NCI-H146 (cell line): ENCODE results near the gene THSD4.
"Not testable (repeated sequence)": the region's sequence is repeated elsewhere in the genome, so short reads cannot be mapped to it uniquely, and the experiment has no call there.

Experiments
- DNase-seq: peaks from one replicate; lab custom pipeline; 2025; lab: John Stamatoyannopoulos, UW

THSD4 gene

GRCh38 chr15:71384501-71384900, 269.2 kb downstream of the THSD4 start:
- no peak for DNase-seq

- no peak for DNase-seq
Measured at GRCh38 chr15:71385026-71385425, 269.8 kb downstream of the THSD4 start.

GRCh38 chr15:71385457-71385856, 270.2 kb downstream of the THSD4 start:
- DNase-seq: no peak

GRCh38 chr15:71386005-71386404, 270.7 kb downstream of the THSD4 start:
- no peak for DNase-seq

GRCh38 chr15:71386448-71387236, 271.4 kb downstream of the THSD4 start:
- DNase-seq: peak; percentile 27

- no peak for DNase-seq
Measured at GRCh38 chr15:71387810-71388209, 272.5 kb downstream of the THSD4 start.

- no peak for DNase-seq
Measured at GRCh38 chr15:71390096-71390495, 274.8 kb downstream of the THSD4 start.

GRCh38 chr15:71391421-71392088, 276.3 kb downstream of the THSD4 start:
- no peak for DNase-seq

- DNase-seq: no peak
Measured at GRCh38 chr15:71392861-71393283, 277.6 kb downstream of the THSD4 start.

GRCh38 chr15:71393383-71393782, 278.1 kb downstream of the THSD4 start:
- peak; percentile 48 for DNase-seq

- no peak for DNase-seq
Measured at GRCh38 chr15:71396536-71397125, 281.4 kb downstream of the THSD4 start.

- DNase-seq: no peak
Measured at GRCh38 chr15:71397377-71397776, 282.1 kb downstream of the THSD4 start.

- no peak for DNase-seq
Measured at GRCh38 chr15:71400294-71400693, 285.0 kb downstream of the THSD4 start.

GRCh38 chr15:71401728-71402127, 286.5 kb downstream of the THSD4 start:
- DNase-seq: not testable (repeated sequence)

GRCh38 chr15:71409541-71409940, 294.3 kb downstream of the THSD4 start:
- DNase-seq: no peak

- no peak for DNase-seq
Measured at GRCh38 chr15:71410347-71410746, 295.1 kb downstream of the THSD4 start.

GRCh38 chr15:71411538-71412482, 296.5 kb downstream of the THSD4 start:
- DNase-seq: no peak

- DNase-seq: no peak
Measured at GRCh38 chr15:71413419-71413818, 298.1 kb downstream of the THSD4 start.

GRCh38 chr15:71414853-71415252, 299.6 kb downstream of the THSD4 start:
- no peak for DNase-seq

- no peak for DNase-seq
Measured at GRCh38 chr15:71422530-71423259, 307.4 kb downstream of the THSD4 start.

- DNase-seq: no peak
Measured at GRCh38 chr15:71424765-71425164, 309.5 kb downstream of the THSD4 start.
